Activated T-cell treated with anti-CD3 and anti-CD28 coated beads, Interleukin-2, amount 50 U/mL, for 4 hours (primary cell): Measurements from ENCODE around the gene ACTN4. TPM values are rescaled to one million over a fixed set of nuclear protein-coding genes. Genes with fewer than 3 reads are reported as not detected.

ENCODE experiments used
- ATAC-seq, 2 donors: fragments of 200-7000 bp; cut with Tn5 transposase; one replicate each; pipeline ENCODE4 v1.10.0; 2021
- DNase-seq: peaks from one replicate; pipeline ENCODE4 v3.0.0-alpha.2; 2020
- H3K27me3 Mint-ChIP-seq: one replicate; pipeline ENCODE4 v1.8.0; 2021; ENCODE audit warnings: low read depth, mixed read lengths
- H3K36me3 Mint-ChIP-seq: one replicate; pipeline ENCODE4 v1.8.0; 2022; ENCODE audit warnings: mixed read lengths; ENCODE audit not compliant: insufficient read depth
- H3K4me1 Mint-ChIP-seq: one replicate; pipeline ENCODE4 v1.8.0; 2021; ENCODE audit warnings: low read depth, mixed read lengths
- H3K4me3 Mint-ChIP-seq: one replicate; pipeline ENCODE4 v1.8.0; 2021; ENCODE audit warnings: mild to moderate bottlenecking, moderate library complexity, mixed read lengths
- H3K9me3 Mint-ChIP-seq: one replicate; pipeline ENCODE4 v1.8.0; 2021; ENCODE audit warnings: mixed read lengths
- total RNA-seq, 3 donors: library from RNA; stranded (reverse); gene quantifications; one replicate each; pipeline ENCODE4 v1.2.1, GENCODE V29; 2021

ACTN4 gene
- total RNA-seq, 3 donors from 2014 or later: 215 to 233 (median 230) TPM

- no peaks in the 10 kb centered on the region for H3K9me3 Mint-ChIP-seq
- peaks cover 3% of the 10 kb centered on the region for H3K4me1 Mint-ChIP-seq
- H3K27me3 Mint-ChIP-seq: peaks cover 2% of the 10 kb centered on the region
- no peak for ATAC-seq
- no peak for DNase-seq
- H3K4me3 Mint-ChIP-seq: no peak overlapping the region
- no peaks in the 10 kb centered on the region for H3K36me3 Mint-ChIP-seq
These were observed 126.9 kb downstream of the ACTN4 start for GRCh38 chr19:38774181-38774950.

- ATAC-seq (no peak), DNase-seq (no peak)
- H3K27me3 Mint-ChIP-seq: peaks cover 2% of the 10 kb centered on the region
- H3K4me1 Mint-ChIP-seq: no peaks in the 10 kb centered on the region
- no peak overlapping the region for H3K4me3 Mint-ChIP-seq
- no peaks in the 10 kb centered on the region for H3K36me3 Mint-ChIP-seq
- H3K9me3 Mint-ChIP-seq: no peaks in the 10 kb centered on the region
These were observed 131.3 kb downstream of the ACTN4 start for GRCh38 chr19:38778733-38779132.

- DNase-seq (no peak), ATAC-seq (no peak)
- Mint-ChIP-seq H3K4me1 (no peaks in the 10 kb centered on the region), H3K9me3 (no peaks in the 10 kb centered on the region), H3K4me3 (no peak overlapping the region), H3K27me3 (peaks cover 2% of the 10 kb centered on the region), H3K36me3 (no peaks in the 10 kb centered on the region)
These were observed 133.0 kb downstream of the ACTN4 start for GRCh38 chr19:38780443-38780842.

GRCh38 chr19:38781058-38781457 lies 133.6 kb downstream of the ACTN4 start:
- Mint-ChIP-seq H3K4me3 (no peak overlapping the region), H3K9me3 (no peaks in the 10 kb centered on the region), H3K4me1 (no peaks in the 10 kb centered on the region), H3K27me3 (peaks cover 2% of the 10 kb centered on the region), H3K36me3 (no peaks in the 10 kb centered on the region)
- DNase-seq (no peak), ATAC-seq (no peak)

Other genes starting within 250 kb of the ACTN4 start
- gene FAM98C, start 244.6 kb upstream of the ACTN4 start, total RNA-seq: 10 to 100 TPM; 22.7 to 27.5 (median 24.5) TPM
- 1 to 10 TPM in 2 of 3 donors, under 1 TPM in 1; 0.66 to 1.4 (median 1.2) TPM for gene RASGRP4, start 221.4 kb upstream of the ACTN4 start, total RNA-seq
- 1 to 10 TPM; 2.3 to 3.9 (median 3.2) TPM for gene RYR1, start 214.0 kb upstream of the ACTN4 start, total RNA-seq
- 100 to 1,000 TPM; 109 to 130 (median 126) TPM for gene MAP4K1, start 29.7 kb upstream of the ACTN4 start, total RNA-seq
- gene EIF3K, start 28.5 kb upstream of the ACTN4 start, total RNA-seq: 100 to 1,000 TPM; 370 to 409 (median 401) TPM
- gene CAPN12, start 96.8 kb downstream of the ACTN4 start, total RNA-seq: 1 to 10 TPM in 2 of 3 donors, under 1 TPM in 1; 0.99 to 1.1 (median 1.0) TPM
- gene LGALS7, start 125.9 kb downstream of the ACTN4 start, total RNA-seq: not detected
- gene LGALS7B, start 141.6 kb downstream of the ACTN4 start, total RNA-seq: not detected
- gene LGALS4, start 165.3 kb downstream of the ACTN4 start, total RNA-seq: 1 to 10 TPM; 1.7 to 2.7 (median 2.2) TPM
- gene ECH1, start 184.1 kb downstream of the ACTN4 start, total RNA-seq: 100 to 1,000 TPM in 2 of 3 donors, 10 to 100 TPM in 1; 91.1 to 109 (median 108) TPM
- 100 to 1,000 TPM; 679 to 736 (median 698) TPM for gene HNRNPL, start 202.3 kb downstream of the ACTN4 start, total RNA-seq
- 10 to 100 TPM; 65.2 to 77.3 (median 68.6) TPM for gene RINL, start 230.6 kb downstream of the ACTN4 start, total RNA-seq